HG02973 (cell line): ENCODE results near the gene NELL2.

Experiments used
- ATAC-seq: cut with Tn5 transposase; IDR thresholded peaks from one replicate; pipeline ENCODE4 v1.9.1; 2021; ENCODE audit warnings: moderate library complexity; ENCODE audit not compliant: unreplicated experiment

NELL2 gene

DNA sequence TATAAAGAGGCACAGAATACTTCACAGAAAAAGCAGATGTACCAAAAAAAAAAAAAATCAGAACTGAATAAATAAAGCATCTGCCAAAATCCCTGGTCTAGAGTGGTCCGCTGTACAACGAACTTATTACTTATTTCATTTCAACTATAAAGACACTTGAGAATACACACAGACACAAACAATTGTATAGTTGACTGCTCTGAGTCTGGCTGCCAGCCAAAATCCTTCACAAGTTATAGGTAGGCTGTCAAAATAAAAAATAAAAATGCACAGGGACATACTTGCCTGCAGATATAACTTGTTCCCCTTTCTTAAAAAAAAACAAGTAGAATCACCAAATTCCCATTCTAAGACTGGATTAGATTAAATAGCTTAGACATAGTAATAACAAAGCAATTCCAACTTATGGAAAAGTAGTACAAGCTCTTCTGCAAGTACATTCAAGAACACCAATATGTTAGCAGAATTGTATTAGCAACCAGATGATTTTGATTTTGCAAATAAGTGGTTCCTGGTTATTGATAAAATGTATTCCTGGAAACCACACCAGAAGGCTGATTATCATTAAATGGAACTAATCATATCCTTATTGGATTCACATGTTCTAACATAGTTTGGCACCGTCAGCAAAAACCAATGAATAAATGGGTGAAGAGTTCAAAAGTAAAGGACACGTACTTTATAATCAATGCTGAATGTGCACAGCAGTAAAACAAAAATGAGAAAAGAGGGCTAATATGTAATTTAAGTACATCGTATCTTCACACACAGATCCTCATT, 248.5 kb downstream of the NELL2 start:
- ATAC-seq: no peak

DNA sequence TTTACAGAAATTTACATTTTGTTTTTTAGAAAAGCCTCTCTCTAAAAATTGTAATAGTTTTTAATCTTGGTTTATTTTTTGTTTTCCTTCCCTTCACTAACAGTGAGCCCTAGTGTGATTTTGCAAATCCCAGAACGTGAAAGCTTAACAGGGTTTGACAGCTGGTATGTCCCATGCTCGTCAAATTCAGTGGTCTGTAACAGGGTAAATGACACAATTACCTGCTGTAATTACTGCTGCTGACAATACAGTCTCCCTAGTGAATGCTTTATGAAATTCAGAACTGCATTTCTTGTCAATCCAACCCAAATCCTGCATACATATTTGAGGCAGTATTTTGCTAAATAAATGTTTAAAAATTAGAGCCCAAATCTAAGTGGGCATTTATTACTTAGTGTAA, 249.2 kb downstream of the NELL2 start:
- no peak for ATAC-seq

DNA sequence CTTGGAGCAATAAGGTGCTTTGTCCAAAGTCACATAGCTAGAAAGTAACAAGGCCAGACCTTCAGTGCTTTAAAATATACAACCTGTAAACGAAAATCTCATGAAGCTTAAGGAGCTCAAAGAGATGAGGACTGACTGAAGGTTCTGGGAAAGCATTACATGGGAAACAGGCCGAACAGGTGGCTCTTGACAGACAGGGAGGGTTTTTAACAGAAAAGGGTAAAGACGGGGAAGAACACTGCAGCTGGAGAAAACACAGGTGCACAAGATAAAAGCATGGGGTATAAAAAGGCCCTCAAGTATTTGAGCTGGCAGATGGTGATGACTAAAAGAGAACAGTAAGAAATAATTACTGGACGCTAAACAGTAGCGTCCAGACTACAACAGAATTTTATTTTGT, 257.2 kb downstream of the NELL2 start:
- ATAC-seq: no peak

GRCh38 chr12:44616402-44616801, 259.7 kb downstream of the NELL2 start:
- ATAC-seq: no peak

GRCh38 chr12:44611538-44611937, 264.6 kb downstream of the NELL2 start:
- ATAC-seq: no peak

- no peak for ATAC-seq
These were observed 272.4 kb downstream of the NELL2 start for GRCh38 chr12:44603701-44604100.

GRCh38 chr12:44592626-44593025, 283.5 kb downstream of the NELL2 start:
- ATAC-seq: no peak

DNA sequence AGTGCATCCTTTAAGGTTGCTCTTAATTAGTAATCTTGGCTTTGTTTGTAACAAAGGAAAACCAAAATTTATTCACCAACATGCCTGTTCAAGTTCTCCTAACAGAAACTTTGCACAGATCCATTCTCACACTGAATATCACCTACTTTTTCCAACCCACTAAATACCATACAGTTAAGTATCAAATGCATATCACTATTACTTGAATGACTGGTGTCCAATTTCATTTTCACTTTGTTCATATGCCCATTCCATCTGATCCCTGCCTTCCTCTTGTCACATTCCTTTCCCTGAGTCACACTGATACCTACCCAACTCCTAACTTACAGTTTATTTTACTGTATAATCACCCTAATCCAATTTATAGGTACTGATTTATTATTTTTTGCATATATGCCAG, 286.4 kb downstream of the NELL2 start:
- no peak for ATAC-seq

DNA sequence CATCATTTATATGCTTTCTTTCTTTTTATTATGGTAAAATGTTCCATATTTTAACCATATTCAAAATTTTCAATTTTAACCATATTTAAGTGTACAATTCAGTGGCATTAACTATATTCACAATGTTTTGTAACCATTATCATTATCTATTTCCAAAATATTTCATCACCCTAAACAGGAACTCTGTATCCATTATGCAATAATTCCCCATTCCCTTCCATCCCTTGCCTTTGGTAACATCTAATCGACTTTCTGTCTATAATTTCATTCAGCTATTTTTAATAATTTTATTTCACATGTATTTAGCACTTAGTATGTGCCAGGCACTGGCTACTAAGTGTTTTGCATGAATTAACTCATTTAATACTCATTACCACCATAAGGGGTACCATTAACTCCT, 287.5 kb downstream of the NELL2 start:
- no peak for ATAC-seq

GRCh38 chr12:44584625-44585024, 291.5 kb downstream of the NELL2 start:
- no peak for ATAC-seq

DNA sequence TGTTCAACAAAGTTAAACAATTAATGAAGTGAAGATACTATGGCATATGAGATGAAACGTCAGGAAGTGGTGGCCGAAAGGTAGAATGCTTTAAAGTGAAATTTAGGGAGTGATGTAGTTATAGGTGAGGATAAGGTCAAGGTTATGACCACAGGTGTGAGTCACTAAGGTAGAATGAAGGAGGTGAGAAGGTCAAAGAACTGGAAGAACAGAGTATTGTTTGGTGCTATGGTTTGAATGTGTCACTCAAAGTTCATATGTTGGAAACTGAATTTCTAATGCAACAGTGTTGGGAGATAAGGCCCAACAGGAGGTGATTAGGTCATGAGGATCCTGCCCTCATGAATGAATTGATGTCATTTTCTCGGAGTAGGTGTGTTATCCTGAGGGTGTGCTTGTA, 293.6 kb downstream of the NELL2 start:
- no peak for ATAC-seq

DNA sequence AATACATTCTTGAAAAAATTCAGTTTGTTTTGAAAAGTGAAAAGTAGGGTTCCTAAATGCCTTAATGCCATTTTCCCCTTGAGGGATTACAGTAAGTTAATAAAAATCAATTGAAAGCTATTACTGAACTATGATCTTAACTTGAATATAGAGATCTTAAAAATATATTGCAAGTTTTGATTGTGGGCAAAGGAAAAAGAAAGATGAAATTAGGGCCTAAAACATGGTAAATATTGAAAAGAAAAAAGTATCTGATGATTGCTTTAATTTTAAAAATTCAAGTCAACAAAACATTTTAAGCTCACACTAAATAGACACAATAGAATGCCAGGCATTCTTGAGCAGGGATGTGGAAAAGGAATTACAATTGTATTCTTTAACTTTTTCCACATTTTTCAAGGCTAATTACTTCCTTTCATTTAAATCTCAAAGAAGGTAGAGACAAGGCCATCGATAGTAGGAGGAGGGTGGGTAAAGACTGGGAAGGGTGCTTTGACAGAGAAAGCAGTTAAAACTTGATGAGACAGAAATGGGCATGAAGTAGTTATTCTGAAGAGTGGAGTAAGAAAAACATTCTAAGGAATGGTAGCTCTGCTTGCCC, 294.4 kb downstream of the NELL2 start:
- ATAC-seq: no peak

DNA sequence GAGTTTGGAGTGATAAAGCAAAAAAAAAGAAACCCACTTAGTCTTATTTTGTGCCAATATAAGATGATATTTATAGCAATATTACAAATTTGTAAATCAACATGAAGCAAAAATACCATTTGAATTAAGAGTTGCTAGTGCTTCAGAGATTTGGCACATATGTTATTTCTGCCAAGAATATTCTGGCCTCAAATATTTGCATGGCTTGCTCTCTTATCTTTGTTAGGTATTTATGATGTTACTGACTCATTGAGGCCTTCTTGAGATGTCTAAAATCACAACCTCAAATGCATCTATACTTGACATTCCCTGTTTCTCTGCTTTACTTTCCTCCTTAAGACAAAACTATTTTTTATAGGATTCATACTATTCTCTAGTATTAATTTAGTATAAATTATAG, 301.5 kb downstream of the NELL2 start:
- no peak for ATAC-seq

DNA sequence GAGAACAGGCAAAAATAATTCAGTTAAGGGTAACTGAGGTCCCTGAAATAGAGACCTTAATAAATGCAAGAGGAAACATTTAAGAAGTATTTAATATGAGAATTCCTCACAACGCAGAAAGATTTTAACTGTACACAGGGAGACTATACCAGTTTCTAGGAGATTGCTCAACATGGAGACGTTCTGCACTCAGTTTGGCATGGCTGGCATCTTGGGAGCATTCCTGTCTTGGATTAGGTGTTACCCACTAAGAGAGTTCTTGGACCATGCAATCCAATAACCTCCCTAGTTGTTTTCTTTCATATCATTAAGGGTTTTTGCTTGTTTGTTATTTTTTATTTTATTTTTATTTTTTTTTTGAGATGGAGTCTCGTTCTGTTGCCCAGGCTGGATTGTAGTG, 302.4 kb downstream of the NELL2 start:
- ATAC-seq: no peak

DNA sequence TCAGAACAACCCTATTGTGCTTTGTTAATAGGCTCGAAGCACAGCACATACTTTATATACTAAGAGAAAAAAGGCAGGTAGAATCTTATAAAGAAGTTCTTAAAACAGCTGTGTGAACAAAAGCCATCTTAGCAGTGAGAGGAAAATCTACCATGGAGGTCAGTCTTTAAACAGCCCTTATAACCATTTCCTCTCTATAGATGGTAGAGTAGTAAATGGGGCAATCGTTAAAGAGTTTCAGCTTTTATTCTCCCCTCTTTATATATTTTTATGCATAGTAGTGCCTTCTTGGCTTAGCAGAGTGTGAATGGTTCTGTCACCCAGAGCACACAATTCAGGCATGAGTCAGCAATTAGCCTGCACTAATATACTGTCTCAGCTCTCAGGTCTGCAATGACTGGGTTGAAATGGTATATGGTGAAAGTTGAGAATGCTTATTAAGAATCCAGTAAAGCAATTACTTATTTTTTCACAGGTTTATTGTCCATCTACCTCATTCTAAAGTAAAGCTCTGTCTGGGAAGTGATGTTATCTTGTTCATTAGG, 305.0 kb downstream of the NELL2 start:
- no peak for ATAC-seq

- no peak for ATAC-seq
These were observed 306.0 kb downstream of the NELL2 start for GRCh38 chr12:44570036-44570583.

DNA sequence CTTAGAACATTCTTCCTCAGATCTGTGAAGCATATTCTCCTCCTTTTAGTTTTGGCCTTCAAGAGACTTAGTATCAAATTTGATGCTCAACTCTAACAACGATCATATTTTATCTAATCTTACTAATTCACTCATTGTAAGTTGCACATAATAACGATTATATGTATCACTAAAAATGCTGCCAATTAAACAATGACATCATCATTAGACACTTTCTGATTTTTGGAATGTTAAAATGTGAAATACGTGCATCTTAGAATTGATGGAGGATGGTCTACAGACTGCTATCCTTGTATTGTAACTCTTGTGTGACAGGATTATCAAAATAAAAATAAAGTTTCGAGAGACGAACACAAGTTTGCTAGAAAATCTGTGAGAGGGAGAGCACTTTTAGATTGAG, 311.0 kb downstream of the NELL2 start:
- ATAC-seq: no peak

- no peak for ATAC-seq
These were observed 312.6 kb downstream of the NELL2 start for GRCh38 chr12:44563486-44563885.

DNA sequence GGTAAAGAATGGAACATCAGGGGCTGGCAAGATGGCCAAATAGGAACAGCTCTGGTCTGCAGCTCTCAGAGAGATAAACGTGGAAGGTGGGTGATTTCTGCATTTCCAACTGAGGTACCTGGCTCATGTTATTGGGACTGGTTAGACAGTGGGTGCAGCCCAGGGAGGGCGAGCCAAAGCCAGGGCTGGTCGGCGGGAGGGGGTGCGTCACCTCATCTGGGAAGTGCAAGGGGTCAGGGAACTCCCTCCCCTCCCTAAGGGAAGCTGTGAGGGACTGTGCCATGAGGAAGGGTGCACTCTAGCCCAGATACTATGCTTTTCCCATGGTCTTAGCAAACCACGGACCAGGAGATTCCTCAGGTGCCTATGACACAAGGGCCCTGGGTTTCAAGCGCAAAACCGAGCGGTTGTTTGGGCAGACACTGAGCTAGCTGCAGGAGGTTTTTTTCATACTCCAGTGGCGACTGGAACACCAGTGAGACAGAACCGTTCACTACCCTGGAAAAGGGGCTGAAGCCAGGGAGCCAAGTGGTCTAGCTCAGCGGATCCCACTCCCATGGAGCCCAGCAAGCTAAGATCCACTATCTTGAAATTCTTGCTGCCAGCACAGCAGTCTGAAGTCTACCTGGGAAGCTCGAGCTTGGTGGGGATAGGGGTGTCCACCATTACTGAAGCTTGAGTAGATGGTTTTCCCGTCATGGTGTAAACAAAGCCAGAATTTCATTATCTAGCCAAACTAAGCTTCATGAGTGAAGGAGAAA, 317.6 kb downstream of the NELL2 start:
- no peak for ATAC-seq

GRCh38 chr12:44555454-44555853, 320.7 kb downstream of the NELL2 start:
- ATAC-seq: no peak

- ATAC-seq: no peak
These were observed 324.5 kb downstream of the NELL2 start for GRCh38 chr12:44551631-44552030.

DNA sequence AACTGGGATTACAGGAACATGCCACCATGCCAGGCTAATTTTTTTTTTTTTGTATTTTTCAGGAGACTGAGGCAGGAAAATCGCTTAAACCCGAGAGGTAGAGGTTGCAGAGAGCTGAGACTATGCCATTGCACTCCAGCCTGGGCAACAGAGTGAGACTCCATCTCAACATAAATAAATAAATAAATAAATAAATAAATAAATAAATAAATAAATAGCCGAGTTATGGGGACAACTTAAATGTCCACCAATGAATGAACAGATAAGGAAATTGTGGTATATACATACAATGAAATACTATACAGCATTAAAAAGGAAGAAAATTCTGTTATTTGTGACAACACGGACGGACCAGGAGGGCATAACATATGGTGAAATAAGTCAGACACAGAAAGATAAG, 325.7 kb downstream of the NELL2 start:
- no peak for ATAC-seq
